BE2C (cell line): Measurements from ENCODE around the gene MYL5.

Source experiments
- DNase-seq: peaks from one replicate; pipeline ENCODE4 v3.0.0-alpha.2; 2020
- H3K27me3 ChIP-seq: fragments of 250-450 bp; sonication (Bioruptor Pico); 2 replicates; pipeline ENCODE4 v1.5.1; 2020; ENCODE audit warnings: mild to moderate bottlenecking
- H3K36me3 ChIP-seq: fragments of 250-450 bp; sonication (Bioruptor Pico); 2 replicates; pipeline ENCODE4 v1.5.1; 2020; ENCODE audit warnings: mild to moderate bottlenecking
- H3K4me1 ChIP-seq: fragments of 250-450 bp; sonication (Bioruptor Pico); 2 replicates; pipeline ENCODE4 v1.5.1; 2020
- H3K4me3 ChIP-seq: 2 replicates; pipeline ENCODE4 v1.5.1; 2011; ENCODE audit warnings: low read depth, low read length
- H3K9me3 ChIP-seq: fragments of 250-450 bp; sonication (Bioruptor Pico); 2 replicates; pipeline ENCODE4 v1.5.1; 2020
- TF ChIP-seq, protein P1 (sequence below): IDR thresholded peaks from 2 replicates; pipeline ENCODE4 v1.5.1; 2012; ENCODE audit warnings: mild to moderate bottlenecking, low read depth, low read length

MYL5 gene

DNA sequence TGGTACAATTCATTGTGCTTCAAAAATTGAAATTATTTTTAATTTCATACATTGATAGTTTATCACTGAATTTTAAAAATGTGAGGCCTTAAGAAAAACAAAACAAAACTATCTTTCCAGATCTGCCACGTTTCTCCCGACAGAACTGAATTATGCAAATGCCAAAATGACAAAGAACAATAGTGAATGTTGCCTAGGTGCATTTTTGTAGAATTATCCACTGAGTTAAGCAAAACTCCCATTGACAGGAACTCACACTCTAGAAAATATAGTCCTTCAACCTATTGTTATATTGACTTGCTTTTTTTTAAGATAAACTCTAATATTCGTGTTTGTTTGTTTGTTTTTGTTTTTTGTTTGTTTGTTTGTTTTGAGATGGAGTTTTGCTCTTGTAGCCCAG, 37.8 kb downstream of the MYL5 start:
- H3K4me1 ChIP-seq, result no peaks in the 10 kb centered on the region

DNA sequence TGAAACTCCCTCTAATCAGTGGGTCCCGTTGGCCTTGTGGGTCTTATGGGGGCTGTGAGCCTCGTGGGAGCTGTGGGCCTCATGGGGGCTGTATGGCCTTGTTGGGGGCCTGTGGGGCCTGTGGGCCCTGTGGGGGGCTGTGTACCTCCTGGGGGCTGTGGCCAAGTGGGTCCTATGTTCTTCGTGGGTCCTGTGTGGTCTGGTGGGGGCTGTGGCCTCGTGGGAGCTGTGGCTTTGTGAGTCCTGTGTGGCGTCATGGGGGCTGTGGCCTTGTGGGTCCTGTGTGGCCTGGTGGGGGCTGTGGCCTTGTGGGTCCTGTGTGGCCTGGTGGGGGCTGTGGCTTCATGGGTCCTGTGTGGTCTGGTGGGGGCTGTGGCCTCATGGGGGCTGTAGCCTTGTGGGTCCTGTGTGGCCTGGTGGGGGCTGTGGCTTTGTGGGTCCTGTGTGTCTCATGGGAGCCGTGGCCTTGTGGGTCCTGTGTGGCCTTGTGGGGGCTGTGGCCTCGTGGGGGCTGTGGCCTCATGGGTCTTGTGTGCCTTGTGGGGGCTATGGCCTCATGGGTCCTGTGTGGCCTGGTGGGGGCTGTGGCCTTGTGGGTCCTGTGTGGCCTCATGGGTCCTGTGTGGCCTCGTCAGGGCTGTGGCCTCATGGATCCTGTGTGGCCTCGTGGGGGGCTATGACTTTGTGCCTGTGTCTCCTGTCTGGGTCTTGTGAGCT, 38.7 kb downstream of the MYL5 start:
- peaks cover 5% of the 10 kb centered on the region; the same call in 1 of the 2 replicates for H3K36me3 ChIP-seq
- H3K4me3 ChIP-seq, result no peak overlapping the region
- no peaks in the 10 kb centered on the region for H3K27me3 ChIP-seq
- no peak for DNase-seq
- TF ChIP-seq, protein P1, sequence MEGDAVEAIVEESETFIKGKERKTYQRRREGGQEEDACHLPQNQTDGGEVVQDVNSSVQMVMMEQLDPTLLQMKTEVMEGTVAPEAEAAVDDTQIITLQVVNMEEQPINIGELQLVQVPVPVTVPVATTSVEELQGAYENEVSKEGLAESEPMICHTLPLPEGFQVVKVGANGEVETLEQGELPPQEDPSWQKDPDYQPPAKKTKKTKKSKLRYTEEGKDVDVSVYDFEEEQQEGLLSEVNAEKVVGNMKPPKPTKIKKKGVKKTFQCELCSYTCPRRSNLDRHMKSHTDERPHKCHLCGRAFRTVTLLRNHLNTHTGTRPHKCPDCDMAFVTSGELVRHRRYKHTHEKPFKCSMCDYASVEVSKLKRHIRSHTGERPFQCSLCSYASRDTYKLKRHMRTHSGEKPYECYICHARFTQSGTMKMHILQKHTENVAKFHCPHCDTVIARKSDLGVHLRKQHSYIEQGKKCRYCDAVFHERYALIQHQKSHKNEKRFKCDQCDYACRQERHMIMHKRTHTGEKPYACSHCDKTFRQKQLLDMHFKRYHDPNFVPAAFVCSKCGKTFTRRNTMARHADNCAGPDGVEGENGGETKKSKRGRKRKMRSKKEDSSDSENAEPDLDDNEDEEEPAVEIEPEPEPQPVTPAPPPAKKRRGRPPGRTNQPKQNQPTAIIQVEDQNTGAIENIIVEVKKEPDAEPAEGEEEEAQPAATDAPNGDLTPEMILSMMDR, result no peak
- no peaks in the 10 kb centered on the region for H3K4me1 ChIP-seq
- H3K9me3 ChIP-seq, result no peaks in the 10 kb centered on the region

More for the DNA sequence above, 37.8 kb downstream of the MYL5 start:
- Histone ChIP-seq H3K27me3 (no peaks in the 10 kb centered on the region), H3K36me3 (peaks cover 5% of the 10 kb centered on the region; the same call in 1 of the 2 replicates), H3K9me3 (no peaks in the 10 kb centered on the region), H3K4me3 (no peak overlapping the region)
- TF ChIP-seq, protein P1, result no peak
- no peak for DNase-seq

DNA sequence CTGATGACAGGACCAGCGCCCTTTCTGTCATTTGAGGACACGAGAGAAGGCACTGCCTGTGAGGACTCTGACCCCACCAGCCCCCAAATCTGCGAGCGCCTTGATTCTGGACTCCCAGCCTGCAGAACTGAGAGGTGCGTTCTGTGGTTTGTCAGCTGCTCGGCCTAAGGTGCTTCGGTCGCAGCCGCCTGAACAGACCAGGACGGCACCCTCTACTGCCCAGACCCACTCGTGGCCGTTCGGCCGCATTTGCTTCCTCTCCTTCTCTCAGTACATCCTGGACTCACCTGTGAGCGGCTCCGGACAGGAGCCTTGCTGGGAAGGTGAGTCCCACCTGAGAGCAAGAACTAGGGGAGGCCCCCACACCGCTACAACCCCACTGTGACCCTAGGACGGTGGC, 39.7 kb downstream of the MYL5 start:
- Histone ChIP-seq H3K36me3 (peaks cover 5% of the 10 kb centered on the region; the same call in 1 of the 2 replicates), H3K27me3 (no peaks in the 10 kb centered on the region), H3K4me3 (no peak overlapping the region), H3K4me1 (no peaks in the 10 kb centered on the region), H3K9me3 (no peaks in the 10 kb centered on the region)
- DNase-seq, result no peak
- TF ChIP-seq, protein P1, result no peak

DNA sequence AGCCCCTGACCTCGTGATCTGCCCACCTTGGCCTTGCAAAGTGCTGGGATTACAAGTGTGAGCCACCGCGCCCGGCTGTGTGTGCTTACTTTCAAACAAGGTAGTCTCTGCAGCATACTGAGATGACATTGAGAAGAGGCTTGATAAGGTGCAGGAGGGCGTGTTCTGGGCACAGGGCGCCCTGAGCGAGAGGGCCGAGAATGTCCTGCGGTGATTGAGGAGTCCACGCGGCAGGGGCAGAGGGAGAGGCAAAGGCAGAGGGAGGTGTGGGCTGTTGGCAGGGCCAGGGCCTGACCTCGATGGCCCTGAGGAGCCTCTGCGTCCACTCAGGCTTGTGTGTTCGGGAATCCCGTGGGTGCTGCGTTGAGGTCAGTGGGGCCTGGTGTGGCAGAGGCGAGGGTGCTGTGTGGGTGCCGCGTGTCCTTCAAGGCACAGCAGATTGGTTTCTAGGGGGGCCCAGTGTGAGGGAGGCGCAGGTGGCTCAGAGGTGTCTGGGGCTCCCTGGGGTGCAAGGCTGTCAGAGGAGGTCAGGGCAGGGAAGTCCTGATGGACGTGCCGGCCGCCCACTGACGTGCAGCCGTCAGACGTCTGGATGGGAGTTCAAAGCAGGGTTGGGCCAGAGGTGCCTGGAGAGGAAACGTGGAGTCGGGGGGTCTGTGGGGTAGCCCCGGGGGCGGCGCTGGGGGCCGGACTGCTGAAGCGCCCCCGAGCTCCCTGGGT, 43.4 kb downstream of the MYL5 start:
- H3K4me1 ChIP-seq, result no peaks in the 10 kb centered on the region
- no peak for DNase-seq
- TF ChIP-seq, protein P1, result no peak
- peaks cover 3% of the 10 kb centered on the region; the same call in 1 of the 2 replicates for H3K36me3 ChIP-seq
- H3K4me3 ChIP-seq, result no peak overlapping the region
- no peaks in the 10 kb centered on the region for H3K9me3 ChIP-seq
- no peaks in the 10 kb centered on the region for H3K27me3 ChIP-seq

DNA sequence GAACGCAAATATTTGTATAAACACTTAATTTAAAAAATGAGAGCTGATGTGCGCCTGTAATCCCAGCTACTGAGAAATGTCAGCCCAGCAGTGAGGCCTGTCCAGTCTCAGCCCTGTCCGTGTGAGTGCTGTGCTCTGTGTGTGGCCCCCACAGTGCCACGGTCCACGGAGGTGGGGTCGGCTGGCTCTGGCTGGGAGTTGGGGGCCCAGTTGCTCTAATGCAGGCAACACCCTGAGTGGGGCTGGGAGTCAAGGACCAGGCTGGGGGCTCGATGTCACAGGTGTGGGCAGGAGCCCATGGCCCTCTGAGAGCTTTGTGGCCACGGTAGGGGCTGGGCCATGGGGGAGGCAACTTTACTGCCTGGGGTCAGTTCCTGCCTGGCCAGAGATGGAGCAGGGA, 44.1 kb downstream of the MYL5 start:
- DNase-seq, result no peak
- Histone ChIP-seq H3K9me3 (no peaks in the 10 kb centered on the region), H3K4me3 (no peak overlapping the region), H3K4me1 (no peaks in the 10 kb centered on the region), H3K27me3 (no peaks in the 10 kb centered on the region), H3K36me3 (peaks cover 4% of the 10 kb centered on the region; the same call in 1 of the 2 replicates)
- TF ChIP-seq, protein P1, result no peak
